ENCODE results near the gene RTKN. TPM values are rescaled to one million over a fixed set of nuclear protein-coding genes. Genes with fewer than 3 reads are reported as not detected.
"Not testable (repeated sequence)": the region's sequence is repeated elsewhere in the genome, so short reads cannot be mapped to it uniquely, and the experiment has no call there.

Gene RTKN
- total and polyA plus RNA-seq, 11 donors, result 10.9 to 27.6 (median 16.6) TPM

GRCh38 chr2:74462786-74463105 lies 21.0 kb upstream of the RTKN start:
- Histone ChIP-seq H3K4me1 (peaks cover 5 to 32% (median 23%) of the 10 kb centered on the region in 12 donors), H3K27ac (no peak overlapping the region), H3K4me3 (no peak overlapping the region), H3K36me3 (peaks cover 0 to 24% (median 22%) of the 10 kb centered on the region in 9 donors), H3K27me3 (no peaks in the 10 kb centered on the region), H3K9me3 (no peaks in the 10 kb centered on the region)
- WGBS, 4 donors, result 78 to 88% (median 82%) methylated on average over 4 of the region's 4 CpGs
- no peak for DNase-seq
- intact Hi-C loops (cut with DNase I), result no loop called here
- no peak for ATAC-seq
- no peak for TF ChIP-seq POLR2A (IDR thresholded peaks at IDR 0.05)
- TF ChIP-seq CTCF (IDR thresholded peaks at IDR 0.05), result no peak

- Histone ChIP-seq H3K27me3 (no peaks in the 10 kb centered on the region), H3K36me3 (peaks cover 0 to 24% (median 22%) of the 10 kb centered on the region in 9 donors), H3K27ac (no peak overlapping the region), H3K4me1 (peaks cover 6 to 35% (median 23%) of the 10 kb centered on the region in 12 donors), H3K9me3 (no peaks in the 10 kb centered on the region), H3K4me3 (no peak overlapping the region)
- intact Hi-C loops (cut with DNase I), result no loop called here
- no peak for TF ChIP-seq POLR2A (IDR thresholded peaks at IDR 0.05)
- TF ChIP-seq CTCF (IDR thresholded peaks at IDR 0.05), result no peak
- DNase-seq (no peak), ATAC-seq (no peak)
- WGBS, 4 donors, result 88 to 94% (median 91%) methylated on average over 15 to 20 of the region's 20 CpGs
Observed at GRCh38 chr2:74462054-74462785, 20.5 kb upstream of the RTKN start.

- Histone ChIP-seq H3K9me3 (no peaks in the 10 kb centered on the region), H3K27me3 (no peaks in the 10 kb centered on the region), H3K4me3 (no peak overlapping the region), H3K27ac (no peak overlapping the region), H3K4me1 (peaks cover 7 to 43% (median 31%) of the 10 kb centered on the region in 12 donors), H3K36me3 (peaks cover 0 to 24% (median 22%) of the 10 kb centered on the region in 9 donors)
- 89 to 93% (median 91%) methylated on average over 19 to 27 of the region's 27 CpGs for WGBS, 4 donors
- no peak for TF ChIP-seq POLR2A (IDR thresholded peaks at IDR 0.05)
- TF ChIP-seq CTCF (IDR thresholded peaks at IDR 0.05), result no peak
- DNase-seq (no peak), ATAC-seq (no peak)
- intact Hi-C loops (cut with DNase I), result no loop called here
Observed at GRCh38 chr2:74461187-74462053, 19.7 kb upstream of the RTKN start.

- H3K4me3 ChIP-seq; DNase-seq; intact Hi-C loops (cut with DNase I); H3K27ac ChIP-seq; H3K9me3 ChIP-seq; ATAC-seq; H3K27me3 ChIP-seq: not testable (repeated sequence)
- WGBS, 4 donors, result 88 to 91% (median 89%) methylated on average over 10 of the region's 10 CpGs
- Histone ChIP-seq H3K4me1 (peaks cover 11 to 46% (median 37%) of the 10 kb centered on the region in 12 donors), H3K36me3 (peaks cover 0 to 27% (median 22%) of the 10 kb centered on the region in 9 donors)
Observed at GRCh38 chr2:74460187-74460586, 18.4 kb upstream of the RTKN start.

- DNase-seq, H3K27ac ChIP-seq, ATAC-seq, H3K9me3 ChIP-seq, H3K27me3 ChIP-seq: not testable (repeated sequence)
- WGBS, 4 donors, result 79 to 86% (median 85%) methylated on average over 13 of the region's 13 CpGs
- peaks cover 11 to 44% (median 37%) of the 10 kb centered on the region in 12 donors for H3K4me1 ChIP-seq
- peaks cover 0 to 27% (median 22%) of the 10 kb centered on the region in 9 donors for H3K36me3 ChIP-seq
- intact Hi-C loops (cut with DNase I), result loop anchor here in 1 of 10 donors (5.0 kb wide), 1 partner anchor 42 kb away; no protein-coding TSS in a partner anchor
- peak overlapping the region in 5 of 12 donors; percentile 73 to 83 (median 80) for H3K4me3 ChIP-seq
Observed at GRCh38 chr2:74459503-74460118, 17.9 kb upstream of the RTKN start.

All from heart left ventricle (tissue), 16 donors.